Measurements from ENCODE around the gene CREB3L2. TPM values are rescaled to one million over a fixed set of nuclear protein-coding genes. Genes with fewer than 3 reads are reported as not detected.

CREB3L2 gene
- total and polyA plus RNA-seq, 2 donors (not counting 1 experiment from before 2014, with no cell fraction given) = 39.3 to 63.7 TPM

- H2AFZ ChIP-seq (ENCODE audit: low read length) = no peak within 1 kb of the TSS
- DNase-seq (ENCODE audit: low read depth in 2 of 2) = peak in 1 of 2 donors; percentile 33
- TF ChIP-seq EZH2 (IDR thresholded peaks at IDR 0.05; ENCODE audit: low read length, missing control alignments) (no peak), CTCF (conservative IDR thresholded peaks at IDR 0.05 in 1 of 2, IDR thresholded peaks at IDR 0.05 in 1 of 2; ENCODE audit: low read depth in 1 of 2, low read length in 2 of 2) (no peak)
- no peaks in the 10 kb centered on the region for H4K20me1 ChIP-seq (ENCODE audit: control insufficient read depth, extremely low read depth, insufficient read depth, low read length)
- H3K27me3 ChIP-seq (ENCODE audit: control insufficient read depth, insufficient read depth, low read length) = no peaks in the 10 kb centered on the region
- no peaks in the 10 kb centered on the region for H3K79me2 ChIP-seq (ENCODE audit: control insufficient read depth, insufficient read depth, low read length)
- no peaks in the 10 kb centered on the region for H3K9me3 ChIP-seq (ENCODE audit: control insufficient read depth, insufficient read depth, low read depth, low read length)
- peak within 1 kb of the TSS; percentile 33 to 59 (median 39) for H3K4me3 ChIP-seq (replicated peaks in 1 of 4; ENCODE audit: control extremely low read depth in 1 of 4, insufficient read depth in 1 of 4, low read depth in 3 of 4, low read length in 4 of 4)
- peak within 1 kb of the TSS; percentile 71 for H3K4me2 ChIP-seq (ENCODE audit: extremely low read depth, insufficient read depth, low read length)
- H3K36me3 ChIP-seq (ENCODE audit: control insufficient read depth, insufficient read depth, low read length) = no peaks in the 10 kb centered on the region
- H3K9ac ChIP-seq (ENCODE audit: insufficient read depth, low read length) = peak within 1 kb of the TSS; percentile 26
- no peak within 1 kb of the TSS for H3K27ac ChIP-seq (ENCODE audit: insufficient read depth, low read length)
- no peaks in the 10 kb centered on the region for H3K4me1 ChIP-seq (ENCODE audit: control insufficient read depth, extremely low read depth, insufficient read depth, low read length)
Measured at GRCh38 chr7:137846827-137847567, 154.9 kb downstream of the CREB3L2 start, which contains the start of gene DGKI. Gene DGKI (minus strand): TSS chr7:137846974.

DNA sequence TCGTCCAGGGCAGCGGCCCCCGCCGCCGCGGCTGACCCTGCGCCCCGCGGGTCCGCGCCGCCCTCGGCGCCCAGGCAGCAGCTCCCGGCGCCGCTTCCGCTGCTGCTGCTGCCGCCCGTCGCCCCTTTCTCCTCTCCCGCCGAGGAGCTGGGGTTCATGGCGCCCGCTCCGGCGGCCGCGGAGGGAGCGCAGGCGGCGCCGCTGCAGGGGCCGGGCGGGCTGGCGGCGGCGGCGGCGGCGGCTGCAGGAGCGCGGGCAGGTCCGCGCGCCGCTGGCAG lies 155.4 kb downstream of the CREB3L2 start:
- H3K9me3 ChIP-seq (ENCODE audit: control insufficient read depth, insufficient read depth, low read depth, low read length) = no peaks in the 10 kb centered on the region
- TF ChIP-seq EZH2 (IDR thresholded peaks at IDR 0.05; ENCODE audit: low read length, missing control alignments) (no peak), CTCF (conservative IDR thresholded peaks at IDR 0.05 in 1 of 2, IDR thresholded peaks at IDR 0.05 in 1 of 2; ENCODE audit: low read depth in 1 of 2, low read length in 2 of 2) (no peak)
- no peaks in the 10 kb centered on the region for H3K4me1 ChIP-seq (ENCODE audit: control insufficient read depth, extremely low read depth, insufficient read depth, low read length)
- H2AFZ ChIP-seq (ENCODE audit: low read length) = no peak overlapping the region
- H3K27me3 ChIP-seq (ENCODE audit: control insufficient read depth, insufficient read depth, low read length) = no peaks in the 10 kb centered on the region
- no peak overlapping the region for H3K27ac ChIP-seq (ENCODE audit: insufficient read depth, low read length)
- peak overlapping the region; percentile 54 for H3K4me2 ChIP-seq (ENCODE audit: extremely low read depth, insufficient read depth, low read length)
- no peak overlapping the region for H3K9ac ChIP-seq (ENCODE audit: insufficient read depth, low read length)
- H3K4me3 ChIP-seq (replicated peaks in 1 of 4; ENCODE audit: control extremely low read depth in 1 of 4, insufficient read depth in 1 of 4, low read depth in 3 of 4, low read length in 4 of 4) = peak overlapping the region in 2 of 4 experiments; percentile 31 to 59
- H4K20me1 ChIP-seq (ENCODE audit: control insufficient read depth, extremely low read depth, insufficient read depth, low read length) = no peaks in the 10 kb centered on the region
- no peaks in the 10 kb centered on the region for H3K36me3 ChIP-seq (ENCODE audit: control insufficient read depth, insufficient read depth, low read length)
- no peak for DNase-seq (ENCODE audit: low read depth in 2 of 2)
- no peaks in the 10 kb centered on the region for H3K79me2 ChIP-seq (ENCODE audit: control insufficient read depth, insufficient read depth, low read length)

DNA sequence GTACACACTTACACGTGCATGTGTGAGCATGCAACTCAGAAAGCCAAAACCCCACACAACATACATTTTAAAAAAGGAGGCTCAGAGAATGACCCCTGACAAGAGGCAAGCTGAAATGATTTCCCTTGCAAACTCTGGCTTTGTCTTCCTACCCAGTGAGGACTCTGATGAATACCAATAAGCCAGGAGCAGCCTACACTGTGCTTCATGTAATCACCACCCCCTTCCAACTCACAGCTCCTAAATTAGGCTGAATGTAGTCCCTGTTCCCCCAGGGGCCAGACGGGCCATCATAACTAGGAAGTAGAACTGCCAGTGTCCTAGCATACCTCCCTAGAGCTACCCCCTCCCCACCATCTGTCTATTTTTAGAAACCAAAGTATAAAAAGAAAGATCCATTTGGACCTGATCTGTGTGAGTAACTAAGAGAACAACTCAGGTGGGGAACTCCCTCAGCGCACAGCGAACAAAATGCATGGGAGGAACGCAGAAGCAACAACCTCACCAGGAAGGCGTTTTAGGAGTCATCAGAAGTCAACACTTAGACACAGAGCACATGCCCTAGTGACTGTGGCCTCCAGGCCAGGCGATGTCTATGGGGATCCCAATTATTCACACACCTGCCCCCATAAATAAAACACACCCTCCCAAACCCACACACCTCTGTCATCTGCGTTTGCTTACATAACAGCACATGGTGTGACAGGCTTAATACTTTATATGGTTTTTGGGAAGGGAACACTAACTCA lies 157.0 kb downstream of the CREB3L2 start:
- Histone ChIP-seq H3K27ac (ENCODE audit: insufficient read depth, low read length) (no peak overlapping the region), H2AFZ (ENCODE audit: low read length) (no peak overlapping the region), H3K4me3 (replicated peaks in 1 of 4; ENCODE audit: control extremely low read depth in 1 of 4, insufficient read depth in 1 of 4, low read depth in 3 of 4, low read length in 4 of 4) (no peak overlapping the region), H3K79me2 (ENCODE audit: control insufficient read depth, insufficient read depth, low read length) (no peaks in the 10 kb centered on the region), H3K36me3 (ENCODE audit: control insufficient read depth, insufficient read depth, low read length) (no peaks in the 10 kb centered on the region), H3K9ac (ENCODE audit: insufficient read depth, low read length) (no peak overlapping the region), H4K20me1 (ENCODE audit: control insufficient read depth, extremely low read depth, insufficient read depth, low read length) (no peaks in the 10 kb centered on the region), H3K4me1 (ENCODE audit: control insufficient read depth, extremely low read depth, insufficient read depth, low read length) (no peaks in the 10 kb centered on the region), H3K9me3 (ENCODE audit: control insufficient read depth, insufficient read depth, low read depth, low read length) (no peaks in the 10 kb centered on the region), H3K27me3 (ENCODE audit: control insufficient read depth, insufficient read depth, low read length) (no peaks in the 10 kb centered on the region), H3K4me2 (ENCODE audit: extremely low read depth, insufficient read depth, low read length) (no peak overlapping the region)
- TF ChIP-seq CTCF (conservative IDR thresholded peaks at IDR 0.05 in 1 of 2, IDR thresholded peaks at IDR 0.05 in 1 of 2; ENCODE audit: low read depth in 1 of 2, low read length in 2 of 2) (no peak), EZH2 (IDR thresholded peaks at IDR 0.05; ENCODE audit: low read length, missing control alignments) (no peak)
- DNase-seq (ENCODE audit: low read depth in 2 of 2) = no peak

Data from fibroblast of lung (primary cell).